ENCODE data around the gene ISG15.
"Not testable (repeated sequence)": the region's sequence is repeated elsewhere in the genome, so short reads cannot be mapped to it uniquely, and the experiment has no call there.

ISG15 gene

GRCh38 chr1:975896-976683 is 37.2 kb upstream of the ISG15 start:
- Histone ChIP-seq H3K79me1 (replicated peaks; ENCODE audit: low read length, poor library complexity, severe bottlenecking) (no peaks in the 10 kb centered on the region), H3K4me3 (ENCODE audit: insufficient read depth in 1 of 2, low read depth in 1 of 2, low read length in 2 of 2) (peak overlapping the region in 1 of 2 experiments; percentile 27), H3K9me3 (ENCODE audit: control insufficient read depth, low read length) (no peaks in the 10 kb centered on the region), H2BK12ac (ENCODE audit: low read length in 2 of 2) (peak overlapping the region; percentile 11 to 22), H3K4me1 (ENCODE audit: control insufficient read depth, insufficient read depth, low read depth, low read length) (peaks cover 9% of the 10 kb centered on the region), H3K14ac (ENCODE audit: low read length in 2 of 2) (no peak overlapping the region), H2AFZ (ENCODE audit: low read depth, low read length) (peak overlapping the region; percentile 83), H4K91ac (ENCODE audit: low read length) (peak overlapping the region; percentile 67), H3K27me3 (ENCODE audit: control insufficient read depth in 1 of 2, insufficient read depth in 1 of 2, low read length in 2 of 2) (peaks cover 0 to 67% of the 10 kb centered on the region in 2 experiments), H3K27ac (ENCODE audit: low read length, poor library complexity, severe bottlenecking) (no peak overlapping the region), H3K9ac (ENCODE audit: low read length) (no peak overlapping the region), H3K4me2 (ENCODE audit: low read length, poor library complexity, severe bottlenecking) (peak overlapping the region; percentile 67), H4K8ac (ENCODE audit: low read length) (peak overlapping the region; percentile 89), H3K23ac (ENCODE audit: low read length in 2 of 2) (peak overlapping the region in 1 of 2 experiments; percentile 86), H2BK120ac (ENCODE audit: low read depth, low read length) (no peak overlapping the region), H2AK5ac (ENCODE audit: low read length, severe bottlenecking) (no peak overlapping the region), H3K36me3 (ENCODE audit: control insufficient read depth in 1 of 2, insufficient read depth in 2 of 2, low read depth in 1 of 2, low read length in 2 of 2) (peaks cover 0 to 9% of the 10 kb centered on the region in 2 experiments), H2BK5ac (ENCODE audit: low read depth, low read length, poor library complexity, severe bottlenecking) (no peak overlapping the region), H2BK15ac (ENCODE audit: low read depth, poor library complexity, severe bottlenecking) (peak overlapping the region; percentile 4), H3K18ac (ENCODE audit: low read depth in 1 of 2, low read length in 2 of 2) (no peak overlapping the region), H3K4ac (ENCODE audit: low read depth in 1 of 2, low read length in 2 of 2) (peak overlapping the region; percentile 31 to 47)
- DNase-seq: peak; percentile 65
- 11% methylated on average over 31 of the region's 40 CpGs for WGBS

- not testable (repeated sequence) for H3K27ac ChIP-seq (ENCODE audit: low read length, poor library complexity, severe bottlenecking); H3K4ac ChIP-seq (ENCODE audit: low read depth in 1 of 2, low read length in 2 of 2); H3K9ac ChIP-seq (ENCODE audit: low read length); H4K91ac ChIP-seq (ENCODE audit: low read length); H3K36me3 ChIP-seq (ENCODE audit: control insufficient read depth in 1 of 2, insufficient read depth in 2 of 2, low read depth in 1 of 2, low read length in 2 of 2); H3K4me3 ChIP-seq (ENCODE audit: insufficient read depth in 1 of 2, low read depth in 1 of 2, low read length in 2 of 2); H3K14ac ChIP-seq (ENCODE audit: low read length in 2 of 2); H2AK5ac ChIP-seq (ENCODE audit: low read length, severe bottlenecking); H2BK5ac ChIP-seq (ENCODE audit: low read depth, low read length, poor library complexity, severe bottlenecking); H2BK12ac ChIP-seq (ENCODE audit: low read length in 2 of 2); H3K4me2 ChIP-seq (ENCODE audit: low read length, poor library complexity, severe bottlenecking); H2BK15ac ChIP-seq (ENCODE audit: low read depth, poor library complexity, severe bottlenecking); H3K23ac ChIP-seq (ENCODE audit: low read length in 2 of 2); H3K18ac ChIP-seq (ENCODE audit: low read depth in 1 of 2, low read length in 2 of 2); H3K9me3 ChIP-seq (ENCODE audit: control insufficient read depth, low read length); DNase-seq; H4K8ac ChIP-seq (ENCODE audit: low read length); H2AFZ ChIP-seq (ENCODE audit: low read depth, low read length); H3K79me1 ChIP-seq (replicated peaks; ENCODE audit: low read length, poor library complexity, severe bottlenecking); H2BK120ac ChIP-seq (ENCODE audit: low read depth, low read length)
- Histone ChIP-seq H3K4me1 (ENCODE audit: control insufficient read depth, insufficient read depth, low read depth, low read length) (peaks cover 13% of the 10 kb centered on the region), H3K27me3 (ENCODE audit: control insufficient read depth in 1 of 2, insufficient read depth in 1 of 2, low read length in 2 of 2) (peaks cover 0 to 67% of the 10 kb centered on the region in 2 experiments)
- no CpG with 5 or more reads among the region's 39 CpGs for WGBS
These were observed 36.5 kb upstream of the ISG15 start for GRCh38 chr1:976791-977190.

GRCh38 chr1:978069-978834 is 35.0 kb upstream of the ISG15 start:
- Histone ChIP-seq H3K23ac (ENCODE audit: low read length in 2 of 2) (no peak overlapping the region), H3K27me3 (ENCODE audit: control insufficient read depth in 1 of 2, insufficient read depth in 1 of 2, low read length in 2 of 2) (peaks cover 13 to 70% of the 10 kb centered on the region in 2 experiments), H3K4me1 (ENCODE audit: control insufficient read depth, insufficient read depth, low read depth, low read length) (peaks cover 16% of the 10 kb centered on the region), H2AFZ (ENCODE audit: low read depth, low read length) (no peak overlapping the region), H4K8ac (ENCODE audit: low read length) (no peak overlapping the region), H2BK12ac (ENCODE audit: low read length in 2 of 2) (no peak overlapping the region), H3K4me3 (ENCODE audit: insufficient read depth in 1 of 2, low read depth in 1 of 2, low read length in 2 of 2) (no peak overlapping the region), H3K9me3 (ENCODE audit: control insufficient read depth, low read length) (no peaks in the 10 kb centered on the region), H2BK15ac (ENCODE audit: low read depth, poor library complexity, severe bottlenecking) (no peak overlapping the region), H2AK5ac (ENCODE audit: low read length, severe bottlenecking) (no peak overlapping the region), H3K4me2 (ENCODE audit: low read length, poor library complexity, severe bottlenecking) (no peak overlapping the region), H2BK120ac (ENCODE audit: low read depth, low read length) (no peak overlapping the region), H3K9ac (ENCODE audit: low read length) (no peak overlapping the region), H3K36me3 (ENCODE audit: control insufficient read depth in 1 of 2, insufficient read depth in 2 of 2, low read depth in 1 of 2, low read length in 2 of 2) (peaks cover 0 to 6% of the 10 kb centered on the region in 2 experiments), H3K18ac (ENCODE audit: low read depth in 1 of 2, low read length in 2 of 2) (no peak overlapping the region), H3K79me1 (replicated peaks; ENCODE audit: low read length, poor library complexity, severe bottlenecking) (no peaks in the 10 kb centered on the region), H3K14ac (ENCODE audit: low read length in 2 of 2) (no peak overlapping the region), H4K91ac (ENCODE audit: low read length) (no peak overlapping the region), H3K27ac (ENCODE audit: low read length, poor library complexity, severe bottlenecking) (no peak overlapping the region), H3K4ac (ENCODE audit: low read depth in 1 of 2, low read length in 2 of 2) (no peak overlapping the region), H2BK5ac (ENCODE audit: low read depth, low read length, poor library complexity, severe bottlenecking) (no peak overlapping the region)
- DNase-seq: no peak
- WGBS: 88% methylated on average over 44 of the region's 44 CpGs
